Endodermal cell (in vitro differentiated cells): ENCODE measurements around the gene UGT2A1. TPM values are rescaled to one million over a fixed set of nuclear protein-coding genes. Genes with fewer than 3 reads are reported as not detected.

Experiments used
- DNase-seq: peaks from one replicate; pipeline ENCODE4 v3.0.0-alpha.2; 2017
- H3K27ac ChIP-seq: 2 replicates; pipeline ENCODE4 v1.5.1; 2013; ENCODE audit warnings: mild to moderate bottlenecking, low read depth, low read length, moderate library complexity
- H3K27me3 ChIP-seq: 2 replicates; pipeline ENCODE4 v1.6.1; 2013; ENCODE audit warnings: mild to moderate bottlenecking, low read length, moderate library complexity; ENCODE audit not compliant: insufficient read depth, control insufficient read depth, poor library complexity, severe bottlenecking
- H3K36me3 ChIP-seq: 2 replicates; pipeline ENCODE4 v1.7.0; 2013; ENCODE audit warnings: mild to moderate bottlenecking, low read length, moderate library complexity; ENCODE audit not compliant: control insufficient read depth, insufficient read depth
- H3K4me1 ChIP-seq: one replicate; pipeline ENCODE4 v1.7.0; 2013; ENCODE audit warnings: low read length; ENCODE audit not compliant: control insufficient read depth, insufficient read depth
- H3K4me3 ChIP-seq: 2 replicates; pipeline ENCODE4 v1.5.1; 2013; ENCODE audit warnings: mild to moderate bottlenecking, low read length, moderate library complexity
- H3K9ac ChIP-seq: 2 replicates; pipeline ENCODE4 v1.6.1; 2013; ENCODE audit warnings: mild to moderate bottlenecking, low read length, moderate library complexity; ENCODE audit not compliant: poor library complexity, severe bottlenecking; ENCODE audit errors: extremely low read depth
- H3K9me3 ChIP-seq: 2 replicates; pipeline ENCODE4 v1.6.1; 2013; ENCODE audit warnings: mild to moderate bottlenecking, low read length, moderate library complexity; ENCODE audit not compliant: control insufficient read depth
- H3K27ac Mint-ChIP-seq: 2 replicates; pipeline ENCODE4 v1.8.0; 2020; ENCODE audit warnings: mixed read lengths
- H3K27me3 Mint-ChIP-seq: 2 replicates; pipeline ENCODE4 v1.8.0; 2021; ENCODE audit warnings: mild to moderate bottlenecking, mixed read lengths; ENCODE audit not compliant: insufficient read depth
- H3K36me3 Mint-ChIP-seq: 2 replicates; pipeline ENCODE4 v1.8.0; 2020; ENCODE audit warnings: low read depth, mixed read lengths
- H3K4me1 Mint-ChIP-seq: 2 replicates; pipeline ENCODE4 v1.8.0; 2020; ENCODE audit warnings: mixed read lengths
- H3K4me3 Mint-ChIP-seq: 2 replicates; pipeline ENCODE4 v1.8.0; 2020; ENCODE audit warnings: mild to moderate bottlenecking, moderate library complexity, mixed read lengths
- H3K9me3 Mint-ChIP-seq: 2 replicates; pipeline ENCODE4 v1.8.0; 2020; ENCODE audit warnings: mild to moderate bottlenecking, mixed read lengths
- WGBS, 2 experiments: methylation state at CpG; one replicate each; pipeline versions ENCODE4 v1.1.5 to v1.1.7; 2013; ENCODE audit warnings: missing lambda C conversion rate in 2 of 2, mixed read lengths in 1 of 2; ENCODE audit not compliant: insufficient coverage in 1 of 2, insufficient read length in 1 of 2; 5-methylcytosine and 5-hydroxymethylcytosine counted together
- total RNA-seq, 2 donors: library from RNA; stranded (reverse); fragmentation: NEBNext Ultra II Directional in 1 of 2; extraction: Animal tissue kit (Norgen Biotek cat#: 25700) in 1 of 2; gene quantifications; 2 replicates in 1 of 2; 3 replicates in 1 of 2; pipeline ENCODE4 v1.2.1, GENCODE V29; 2021
- TF ChIP-seq, protein P1 (sequence below): fragments of 200-600 bp; sonication (generic); conservative IDR thresholded peaks from 2 replicates; pipeline ENCODE4 v1.5.0; 2021; ENCODE audit warnings: antibody characterized with exemption, mild to moderate bottlenecking

Gene UGT2A1
- total RNA-seq, 2 donors from 2014 or later = not detected

DNA sequence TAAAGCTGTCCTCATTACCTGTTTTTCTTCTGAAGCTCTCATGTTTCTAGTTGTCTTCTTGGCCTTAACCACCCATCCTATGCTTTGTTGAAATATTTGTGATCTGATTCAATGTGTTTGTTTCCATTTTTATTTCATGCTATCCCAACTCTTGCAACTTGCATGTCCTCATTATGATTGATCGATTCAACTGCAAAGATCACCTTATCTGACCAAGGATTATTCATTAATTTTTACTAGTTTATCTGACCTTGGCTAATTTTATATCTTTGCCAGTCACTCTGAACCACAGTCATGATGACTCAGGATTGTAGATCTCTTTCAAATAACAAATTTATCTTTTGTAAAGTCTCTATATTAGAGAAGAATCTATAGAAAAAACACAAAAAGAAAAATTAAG lies 84.3 kb downstream of the UGT2A1 start:
- no peaks in the 10 kb centered on the region for H3K27me3 ChIP-seq
- no peak overlapping the region for H3K9ac ChIP-seq
- H3K27ac ChIP-seq = no peak overlapping the region
- H3K4me3 Mint-ChIP-seq = no peak overlapping the region
- H3K4me1 Mint-ChIP-seq = no peaks in the 10 kb centered on the region
- no peaks in the 10 kb centered on the region for H3K36me3 Mint-ChIP-seq
- TF ChIP-seq, protein P1, sequence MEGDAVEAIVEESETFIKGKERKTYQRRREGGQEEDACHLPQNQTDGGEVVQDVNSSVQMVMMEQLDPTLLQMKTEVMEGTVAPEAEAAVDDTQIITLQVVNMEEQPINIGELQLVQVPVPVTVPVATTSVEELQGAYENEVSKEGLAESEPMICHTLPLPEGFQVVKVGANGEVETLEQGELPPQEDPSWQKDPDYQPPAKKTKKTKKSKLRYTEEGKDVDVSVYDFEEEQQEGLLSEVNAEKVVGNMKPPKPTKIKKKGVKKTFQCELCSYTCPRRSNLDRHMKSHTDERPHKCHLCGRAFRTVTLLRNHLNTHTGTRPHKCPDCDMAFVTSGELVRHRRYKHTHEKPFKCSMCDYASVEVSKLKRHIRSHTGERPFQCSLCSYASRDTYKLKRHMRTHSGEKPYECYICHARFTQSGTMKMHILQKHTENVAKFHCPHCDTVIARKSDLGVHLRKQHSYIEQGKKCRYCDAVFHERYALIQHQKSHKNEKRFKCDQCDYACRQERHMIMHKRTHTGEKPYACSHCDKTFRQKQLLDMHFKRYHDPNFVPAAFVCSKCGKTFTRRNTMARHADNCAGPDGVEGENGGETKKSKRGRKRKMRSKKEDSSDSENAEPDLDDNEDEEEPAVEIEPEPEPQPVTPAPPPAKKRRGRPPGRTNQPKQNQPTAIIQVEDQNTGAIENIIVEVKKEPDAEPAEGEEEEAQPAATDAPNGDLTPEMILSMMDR = no peak
- no peak overlapping the region for H3K4me3 ChIP-seq
- no peaks in the 10 kb centered on the region for H3K27me3 Mint-ChIP-seq
- DNase-seq = no peak
- H3K4me1 ChIP-seq = no peaks in the 10 kb centered on the region
- no peak overlapping the region for H3K27ac Mint-ChIP-seq
- H3K36me3 ChIP-seq = no peaks in the 10 kb centered on the region
- no peaks in the 10 kb centered on the region for H3K9me3 ChIP-seq
- WGBS, 2 experiments = 75 to 92% methylated on average over 1 of the region's 1 CpG
- no peaks in the 10 kb centered on the region for H3K9me3 Mint-ChIP-seq

DNA sequence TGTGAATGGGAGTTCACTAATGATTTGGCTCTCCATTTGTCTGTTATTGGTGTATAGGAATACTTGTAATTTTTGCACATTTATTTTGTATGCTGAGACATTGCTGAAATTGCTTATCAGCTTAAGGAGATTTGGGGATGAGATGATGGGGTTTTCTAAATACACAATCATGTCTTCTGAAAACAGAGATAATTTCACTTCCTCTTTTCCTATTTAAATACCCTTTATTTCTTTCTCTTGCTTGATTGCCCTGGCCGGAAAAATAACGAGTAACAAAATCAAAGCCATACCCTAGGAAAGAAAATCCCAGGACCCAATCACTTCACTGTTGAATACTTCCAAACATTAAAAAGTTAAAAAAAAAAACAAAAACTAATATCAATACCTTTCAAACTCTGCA lies 89.6 kb downstream of the UGT2A1 start:
- 65% methylated on average over 2 of the region's 2 CpGs; no CpG with 5 or more reads in 1 of the 2 experiments for WGBS, 2 experiments
- no peaks in the 10 kb centered on the region for H3K9me3 ChIP-seq
- no peaks in the 10 kb centered on the region for H3K36me3 Mint-ChIP-seq
- TF ChIP-seq, protein P1 = no peak
- DNase-seq = no peak
- no peaks in the 10 kb centered on the region for H3K27me3 Mint-ChIP-seq
- peaks cover 14% of the 10 kb centered on the region for H3K4me1 Mint-ChIP-seq
- no peak overlapping the region for H3K9ac ChIP-seq
- H3K27ac Mint-ChIP-seq = no peak overlapping the region
- H3K4me3 ChIP-seq = no peak overlapping the region
- H3K4me1 ChIP-seq = no peaks in the 10 kb centered on the region
- no peaks in the 10 kb centered on the region for H3K27me3 ChIP-seq
- H3K4me3 Mint-ChIP-seq = no peak overlapping the region
- H3K27ac ChIP-seq = no peak overlapping the region
- peaks cover 8% of the 10 kb centered on the region for H3K9me3 Mint-ChIP-seq
- H3K36me3 ChIP-seq = no peaks in the 10 kb centered on the region

GRCh38 chr4:69549651-69550050 lies 103.4 kb downstream of the UGT2A1 start:
- no peaks in the 10 kb centered on the region for H3K36me3 ChIP-seq
- no peaks in the 10 kb centered on the region for H3K27me3 ChIP-seq
- TF ChIP-seq, protein P1 = no peak
- no peak overlapping the region for H3K9ac ChIP-seq
- Mint-ChIP-seq H3K4me1 (peaks cover 2% of the 10 kb centered on the region), H3K9me3 (no peaks in the 10 kb centered on the region), H3K36me3 (no peaks in the 10 kb centered on the region), H3K4me3 (no peak overlapping the region), H3K27ac (no peak overlapping the region), H3K27me3 (no peaks in the 10 kb centered on the region)
- H3K27ac ChIP-seq = no peak overlapping the region
- no peak overlapping the region for H3K4me3 ChIP-seq
- no peaks in the 10 kb centered on the region for H3K4me1 ChIP-seq
- no peak for DNase-seq
- WGBS, 2 experiments = 89% methylated on average over 2 of the region's 2 CpGs; no CpG with 5 or more reads in 1 of the 2 experiments
- no peaks in the 10 kb centered on the region for H3K9me3 ChIP-seq
